ENCODE measurements around the gene POU2F3. TPM values are rescaled to one million over a fixed set of nuclear protein-coding genes. Genes with fewer than 3 reads are reported as not detected.
A peak's percentile ranks its signal among the peaks of the same experiment; 100 is the strongest.

Gene POU2F3
- total and polyA plus RNA-seq, 2 of the 8 experiments (the other 6 are each of a cell fraction or from before 2014, with no cell fraction given) = 1.0 to 2.1 TPM

- no peaks in the 10 kb centered on the region for H3K36me3 ChIP-seq (ENCODE audit: control insufficient read depth in 2 of 4, insufficient read depth in 4 of 4, low read length in 3 of 4)
- no peak overlapping the region for H2AFZ ChIP-seq (ENCODE audit: low read length)
- no peak overlapping the region for H3K4me2 ChIP-seq (ENCODE audit: insufficient read depth in 1 of 2, low read depth in 2 of 2, low read length in 2 of 2)
- no peaks in the 10 kb centered on the region for H3K9me3 ChIP-seq (ENCODE audit: insufficient read depth in 2 of 2, low read depth in 1 of 2, low read length in 1 of 2)
- no peak overlapping the region for H3K4me3 ChIP-seq (ENCODE audit: extremely low read depth in 1 of 4, insufficient read depth in 2 of 4, low read depth in 3 of 4, low read length in 4 of 4)
- H2BK12ac ChIP-seq (ENCODE audit: low read depth, low read length) = peak overlapping the region; percentile 52; the same call in 1 of the 2 replicates
- no peak overlapping the region for H3K27ac ChIP-seq (ENCODE audit: low read depth, low read length)
- H3K4me1 ChIP-seq (replicated peaks in 1 of 4; ENCODE audit: control insufficient read depth in 3 of 4, insufficient read depth in 4 of 4, low read length in 3 of 4) = peaks cover 4 to 28% (median 18%) of the 10 kb centered on the region in 4 experiments
- no peak overlapping the region for H3K14ac ChIP-seq (ENCODE audit: insufficient read length)
- no peak for FAIRE-seq
- H3K23me2 ChIP-seq (ENCODE audit: low read depth, low read length) = no peaks in the 10 kb centered on the region
- H4K91ac ChIP-seq (replicated peaks; ENCODE audit: insufficient read length, low read length) = no peak overlapping the region
- peak overlapping the region; percentile 90 for H2BK15ac ChIP-seq (ENCODE audit: low read length)
- no peak overlapping the region for H3K4ac ChIP-seq (replicated peaks; ENCODE audit: insufficient read length, low read depth, low read length)
- H4K5ac ChIP-seq (ENCODE audit: insufficient read length, low read depth, low read length) = no peak overlapping the region
- H4K20me1 ChIP-seq (replicated peaks in 1 of 2; ENCODE audit: control insufficient read depth in 1 of 2, insufficient read depth in 2 of 2, low read length in 2 of 2) = no peaks in the 10 kb centered on the region
- no peak overlapping the region for H3K9ac ChIP-seq (replicated peaks in 1 of 4; ENCODE audit: extremely low read depth in 1 of 4, low read depth in 3 of 4, low read length in 3 of 4)
- H3K23ac ChIP-seq (ENCODE audit: insufficient read length) = no peak overlapping the region
- POLR2A ChIA-PET (ENCODE audit: partially characterized antibody) = no interaction called here
- CTCF ChIA-PET (ENCODE audit: partially characterized antibody) = interaction anchor here (0.9 to 17.5 kb wide), 6 partner anchors 10 to 101 kb away, joined by 3 to 237 read pairs (median 4); no protein-coding TSS in a partner anchor
- H3K18ac ChIP-seq (ENCODE audit: extremely low read depth, low read length) = peak overlapping the region; percentile 60
- WGBS, 2 experiments (ENCODE audit: extremely low coverage in 1 of 2, insufficient coverage in 1 of 2, insufficient read length in 1 of 2, insufficient replicate concordance in 2 of 2, low coverage in 1 of 2, low lambda C conversion rate in 2 of 2, missing lambda C conversion rate in 1 of 2) = 80% methylated on average over 9 of the region's 9 CpGs; no CpG with 5 or more reads in 1 of the 2 experiments
- H3K79me1 ChIP-seq (ENCODE audit: low read depth, low read length) = no peaks in the 10 kb centered on the region
- H3K79me2 ChIP-seq (ENCODE audit: control insufficient read depth in 1 of 2, insufficient read depth in 2 of 2, low read length in 2 of 2) = no peaks in the 10 kb centered on the region
- H2BK20ac ChIP-seq (ENCODE audit: low read length) = no peak overlapping the region; the same call in 1 of the 2 replicates
- no peak overlapping the region for H2BK120ac ChIP-seq (replicated peaks; ENCODE audit: low read depth, low read length)
- H4K8ac ChIP-seq (ENCODE audit: extremely low read depth, insufficient read depth, low read length) = no peak overlapping the region
- peaks cover 3 to 41% (median 40%) of the 10 kb centered on the region in 4 experiments for H3K27me3 ChIP-seq (replicated peaks in 1 of 4; ENCODE audit: control insufficient read depth in 3 of 4, extremely low read depth in 1 of 4, insufficient read depth in 3 of 4, low read length in 3 of 4)
- H2BK5ac ChIP-seq (ENCODE audit: low read depth, low read length) = no peak overlapping the region
- no peak for DNase-seq (ENCODE audit: low read depth in 1 of 2, low spot score in 2 of 2)
- H2AK5ac ChIP-seq (ENCODE audit: low read depth, low read length) = peak overlapping the region; percentile 45; the same call in 1 of the 2 replicates
- no peak overlapping the region for H3K56ac ChIP-seq (replicated peaks; ENCODE audit: insufficient read length, low read depth, low read length)
- TF ChIP-seq FOSL1 (IDR thresholded peaks at IDR 0.05; ENCODE audit: insufficient read depth, low read depth, low read length) (no peak), POLR2A (IDR thresholded peaks at IDR 0.05; ENCODE audit: control extremely low read depth in 1 of 2, low read depth in 2 of 2, low read length in 2 of 2) (no peak), GABPA (IDR thresholded peaks at IDR 0.05; ENCODE audit: borderline replicate concordance, insufficient read depth, low read length) (no peak), CHD1 (IDR thresholded peaks at IDR 0.05; ENCODE audit: low read depth, low read length) (no peak), RBBP5 (IDR thresholded peaks at IDR 0.05; ENCODE audit: borderline replicate concordance, low read depth, low read length) (no peak), CHD2 (IDR thresholded peaks at IDR 0.05; ENCODE audit: low read length) (no peak), HDAC2 (IDR thresholded peaks at IDR 0.05; ENCODE audit: borderline replicate concordance in 1 of 2, low read depth in 2 of 2, low read length in 2 of 2) (no peak), BACH1 (IDR thresholded peaks at IDR 0.05; ENCODE audit: low read length) (no peak), ATF2 (IDR thresholded peaks at IDR 0.05; ENCODE audit: low read length) (no peak), BCL11A (IDR thresholded peaks at IDR 0.05; ENCODE audit: low read depth in 2 of 2, low read length in 2 of 2) (no peak), HDAC6 (IDR thresholded peaks at IDR 0.05; ENCODE audit: low read depth, low read length) (no peak)
Measured at GRCh38 chr11:120198787-120199469, 41.0 kb upstream of the POU2F3 start.
